Measurements from ENCODE around the gene PATE4. TPM values are rescaled to one million over a fixed set of nuclear protein-coding genes. Genes with fewer than 3 reads are reported as not detected.

PATE4 gene
- polyA plus RNA-seq, 2 of the 4 experiments (the other 2 are of a cell fraction): not detected

DNA sequence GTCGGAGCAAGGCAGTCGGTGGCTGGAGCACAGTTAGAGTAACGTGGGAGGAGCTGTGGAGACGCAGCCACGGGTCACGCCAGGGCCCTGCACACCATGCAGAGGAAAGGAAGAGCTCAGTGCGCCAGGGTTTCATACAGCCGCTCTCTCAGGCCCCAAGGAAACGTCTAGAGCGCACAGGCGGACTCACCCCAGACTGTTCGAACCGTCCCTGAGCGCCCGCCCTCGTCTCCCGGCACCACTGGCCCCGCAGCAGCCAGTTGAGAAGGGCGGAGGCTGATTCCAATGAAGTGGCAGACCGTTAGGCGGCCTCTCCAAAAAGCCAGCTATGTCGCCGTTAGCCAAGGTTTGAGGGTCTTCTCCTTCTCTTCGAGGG, 53.9 kb downstream of the PATE4 start:
- 5% methylated on average over 8 of the region's 24 CpGs for WGBS (ENCODE audit: missing lambda C conversion rate)
- peaks cover 26% of the 10 kb centered on the region for H3K4me1 ChIP-seq
- ChIA-PET CTCF (no interaction called here), POLR2A (interaction anchor here (0.6 to 2.1 kb wide), 12 partner anchors 12 to 744 kb away, joined by 3 to 21 read pairs (median 4); partner anchors contain the start of genes EI24, PUS3 and STT3A)
- peak overlapping the region; percentile 95 to 99 for H3K27ac ChIP-seq
- peak overlapping the region; percentile 79 for H3K4me3 ChIP-seq
- no peaks in the 10 kb centered on the region for H3K9me3 ChIP-seq
- peak overlapping the region; percentile 86 for H3K4me2 ChIP-seq
- no peak for TF ChIP-seq FOXS1 (CRISPR knock-in tag; IDR thresholded peaks at IDR 0.05)
- TF ChIP-seq RNF2 (IDR thresholded peaks at IDR 0.05; ENCODE audit: borderline replicate concordance, low read depth): peak; percentile 53; the same call in 1 of the 2 replicates
- no peak for TF ChIP-seq MAFK (IDR thresholded peaks at IDR 0.05; ENCODE audit: partially characterized antibody)
- 0 out of 2 replicates have a peak, but pooled peaks have one; percentile 18 for TF ChIP-seq EHF (CRISPR knock-in tag; IDR thresholded peaks at IDR 0.05)
- no peak for TF ChIP-seq RARB (CRISPR knock-in tag; IDR thresholded peaks at IDR 0.05)
- 0 out of 2 replicates have a peak, but pooled peaks have one; percentile 27 for TF ChIP-seq GATA3 (IDR thresholded peaks at IDR 0.05; ENCODE audit: borderline replicate concordance)
- TF ChIP-seq CEBPB (IDR thresholded peaks at IDR 0.05): no peak
- no peak for TF ChIP-seq ZNF302 (CRISPR knock-in tag; IDR thresholded peaks at IDR 0.05)
- 0 out of 2 replicates have a peak, but pooled peaks have one; percentile 11 for TF ChIP-seq RFX5 (IDR thresholded peaks at IDR 0.05)
- peak; percentile 50; the same call in 1 of the 2 replicates for TF ChIP-seq HOXB13 (CRISPR knock-in tag; IDR thresholded peaks at IDR 0.05; ENCODE audit: low read depth)
- peak; percentile 76 for TF ChIP-seq HOXB5 (CRISPR knock-in tag; IDR thresholded peaks at IDR 0.05)
- FAIRE-seq: no peak
- peak in 1 of 2 experiments; percentile 67 for DNase-seq (ENCODE audit: low read depth in 1 of 2, low spot score in 1 of 2)
- ATAC-seq: peak; percentile 73 to 80

DNA sequence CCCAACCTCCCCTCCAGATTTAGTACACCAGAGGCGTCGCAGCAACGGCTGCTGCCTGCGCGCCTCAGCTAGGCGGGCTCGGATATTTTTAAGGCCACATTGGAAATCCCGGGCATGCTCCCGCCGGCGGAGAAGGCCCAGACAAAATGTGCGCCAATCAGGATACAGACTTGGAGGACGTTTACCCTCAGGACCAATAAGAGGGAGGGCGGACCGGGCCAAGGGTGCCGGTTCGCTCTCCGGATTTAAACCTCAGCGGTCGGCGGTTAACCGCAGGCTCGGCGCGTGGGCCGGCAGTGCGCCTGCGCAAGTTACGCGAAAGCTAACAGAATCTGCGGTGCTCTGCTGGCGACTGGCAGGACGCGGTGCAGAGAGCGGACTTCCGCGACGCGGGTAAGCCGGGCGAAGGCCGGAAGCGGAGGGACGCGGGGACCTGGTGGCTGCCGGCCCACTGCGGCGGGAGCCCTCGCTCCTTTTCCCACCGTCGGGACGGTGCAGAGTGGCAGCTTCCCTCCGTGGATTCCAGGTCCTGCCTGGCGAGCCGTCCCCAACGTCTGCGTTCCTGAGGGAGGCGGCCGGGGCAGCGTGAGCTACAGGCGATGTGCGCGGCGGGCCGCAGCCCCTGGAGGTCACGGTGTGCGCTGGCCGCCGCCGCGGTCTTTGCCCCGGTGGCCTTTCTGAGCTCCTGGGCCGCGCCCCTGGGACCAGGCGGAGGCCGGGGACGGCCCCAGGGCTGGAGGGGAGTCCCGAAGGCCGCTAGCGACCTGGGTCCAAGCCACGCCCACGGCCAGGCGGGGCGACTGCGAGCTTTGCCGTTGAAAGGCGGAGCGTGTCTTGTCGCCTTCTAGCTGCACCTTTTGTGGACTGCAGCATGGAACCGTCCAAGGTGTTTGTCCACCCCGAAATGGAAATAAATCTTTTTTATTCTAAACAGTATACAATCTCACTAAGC, 54.5 kb downstream of the PATE4 start, which contains the start of gene HYLS1:
TSS of gene HYLS1 (plus strand) at position 296 of the 952 bp plus-strand sequence. CDS start 11,701 bp downstream, outside the sequence.
- WGBS (ENCODE audit: missing lambda C conversion rate): 0% methylated on average over 20 of the region's 91 CpGs
- ChIA-PET POLR2A (interaction anchor here (0.6 to 2.1 kb wide), 9 partner anchors 12 to 454 kb away, joined by 3 to 21 read pairs (median 5); partner anchors contain the start of genes EI24, PUS3 and STT3A), CTCF (no interaction called here)
- DNase-seq (ENCODE audit: low read depth in 1 of 2, low spot score in 1 of 2): peak; percentile 89 to 97
- TF ChIP-seq GATA3 (IDR thresholded peaks at IDR 0.05; ENCODE audit: borderline replicate concordance) (0 out of 2 replicates have a peak, but pooled peaks have one; percentile 3), BHLHE40 (IDR thresholded peaks at IDR 0.05; ENCODE audit: low read depth, low read length) (no peak), POLR2A (IDR thresholded peaks at IDR 0.05; ENCODE audit: low read length) (peak; percentile 78), ELK1 (IDR thresholded peaks at IDR 0.05; ENCODE audit: low read depth, low read length) (no peak), BCL3 (IDR thresholded peaks at IDR 0.05) (0 out of 3 replicates have a peak, but pooled peaks have one; percentile 14), MAX (IDR thresholded peaks at IDR 0.05) (peak; percentile 95), HOXB5 (CRISPR knock-in tag; IDR thresholded peaks at IDR 0.05) (no peak; the same call in 1 of the 2 replicates), PHF8 (IDR thresholded peaks at IDR 0.05; ENCODE audit: borderline replicate concordance, low read depth) (peak; percentile 26), RFX5 (IDR thresholded peaks at IDR 0.05) (0 out of 2 replicates have a peak, but pooled peaks have one; percentile 9), JUN (IDR thresholded peaks at IDR 0.05) (peak; percentile 22 to 76; a peak in 2 of 5 replicates)
- TF ChIP-seq, protein P1, sequence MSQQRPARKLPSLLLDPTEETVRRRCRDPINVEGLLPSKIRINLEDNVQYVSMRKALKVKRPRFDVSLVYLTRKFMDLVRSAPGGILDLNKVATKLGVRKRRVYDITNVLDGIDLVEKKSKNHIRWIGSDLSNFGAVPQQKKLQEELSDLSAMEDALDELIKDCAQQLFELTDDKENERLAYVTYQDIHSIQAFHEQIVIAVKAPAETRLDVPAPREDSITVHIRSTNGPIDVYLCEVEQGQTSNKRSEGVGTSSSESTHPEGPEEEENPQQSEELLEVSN (IDR thresholded peaks at IDR 0.05; ENCODE audit: borderline replicate concordance, low read depth): peak; percentile 96
- no peaks in the 10 kb centered on the region for H3K9me3 ChIP-seq
- no peak for FAIRE-seq
- peak within 1 kb of the TSS; percentile 79 for H3K4me3 ChIP-seq
- H3K4me2 ChIP-seq: peak within 1 kb of the TSS; percentile 86
- ATAC-seq: peak; percentile 95 to 96
- H3K27ac ChIP-seq: peak within 1 kb of the TSS; percentile 95 to 99
- H3K4me1 ChIP-seq: peaks cover 32% of the 10 kb centered on the region

Other genes with a start within 250 kb of the PATE4 start
- gene STT3A, start 240.5 kb upstream of the PATE4 start, polyA plus RNA-seq (2011; rRNA removed): 197 and 283 TPM in 2 replicates
- 83.8 to 92.1 TPM (median 89.6 TPM) in 3 replicates for gene STT3A, start 240.5 kb upstream of the PATE4 start, polyA plus RNA-seq (2017; fragmentation: RNase III; extraction: RNeasy Plus Mini Kit Qiagen cat#74134 plus additional on column Dnase treatment)
- gene CHEK1, start 208.2 kb upstream of the PATE4 start, polyA plus RNA-seq (2011; rRNA removed): 47.0 and 64.5 TPM in 2 replicates
- 35.2 to 39.0 TPM (median 38.8 TPM) in 3 replicates for gene CHEK1, start 208.2 kb upstream of the PATE4 start, polyA plus RNA-seq (2017; fragmentation: RNase III; extraction: RNeasy Plus Mini Kit Qiagen cat#74134 plus additional on column Dnase treatment)
- gene ACRV1, start 152.5 kb upstream of the PATE4 start, polyA plus RNA-seq (2011; rRNA removed): 0.19 and 0.28 TPM in 2 replicates
- 0.12 to 0.13 TPM in 2 of 3 replicates, not detected in the other for gene ACRV1, start 152.5 kb upstream of the PATE4 start, polyA plus RNA-seq (2017; fragmentation: RNase III; extraction: RNeasy Plus Mini Kit Qiagen cat#74134 plus additional on column Dnase treatment)
- gene PATE1, start 87.0 kb upstream of the PATE4 start, polyA plus RNA-seq (2011; rRNA removed): not detected in 2 replicates
- not detected in 3 replicates for gene PATE1, start 87.0 kb upstream of the PATE4 start, polyA plus RNA-seq (2017; fragmentation: RNase III; extraction: RNeasy Plus Mini Kit Qiagen cat#74134 plus additional on column Dnase treatment)
- 0.21 TPM in 1 of 2 replicates, not detected in the other for gene PATE2, start 54.5 kb upstream of the PATE4 start, polyA plus RNA-seq (2011; rRNA removed)
- 0.07 TPM in 1 of 3 replicates, not detected in the others for gene PATE2, start 54.5 kb upstream of the PATE4 start, polyA plus RNA-seq (2017; fragmentation: RNase III; extraction: RNeasy Plus Mini Kit Qiagen cat#74134 plus additional on column Dnase treatment)
- gene PATE3, start 45.2 kb upstream of the PATE4 start, polyA plus RNA-seq (2011; rRNA removed): not detected in 2 replicates
- gene PATE3, start 45.2 kb upstream of the PATE4 start, polyA plus RNA-seq (2017; fragmentation: RNase III; extraction: RNeasy Plus Mini Kit Qiagen cat#74134 plus additional on column Dnase treatment): not detected in 3 replicates
- gene HYLS1, start 54.4 kb downstream of the PATE4 start, polyA plus RNA-seq (2011; rRNA removed): 15.1 and 18.7 TPM in 2 replicates
- gene HYLS1, start 54.4 kb downstream of the PATE4 start, polyA plus RNA-seq (2017; fragmentation: RNase III; extraction: RNeasy Plus Mini Kit Qiagen cat#74134 plus additional on column Dnase treatment): 14.6 to 16.0 TPM (median 14.9 TPM) in 3 replicates
- 7.4 and 8.0 TPM in 2 replicates for gene PUS3, start 69.9 kb downstream of the PATE4 start, polyA plus RNA-seq (2011; rRNA removed)
- gene PUS3, start 69.9 kb downstream of the PATE4 start, polyA plus RNA-seq (2017; fragmentation: RNase III; extraction: RNeasy Plus Mini Kit Qiagen cat#74134 plus additional on column Dnase treatment): 5.0 to 8.8 TPM (median 8.2 TPM) in 3 replicates
- 0.01 and 0.05 TPM in 2 replicates for gene DDX25, start 71.2 kb downstream of the PATE4 start, polyA plus RNA-seq (2011; rRNA removed)
- gene DDX25, start 71.2 kb downstream of the PATE4 start, polyA plus RNA-seq (2017; fragmentation: RNase III; extraction: RNeasy Plus Mini Kit Qiagen cat#74134 plus additional on column Dnase treatment): 0.07 TPM in 1 of 3 replicates, not detected in the others
- gene VSIG10L2, start 112.7 kb downstream of the PATE4 start, polyA plus RNA-seq (2011; rRNA removed): not detected in 2 replicates
- gene VSIG10L2, start 112.7 kb downstream of the PATE4 start, polyA plus RNA-seq (2017; fragmentation: RNase III; extraction: RNeasy Plus Mini Kit Qiagen cat#74134 plus additional on column Dnase treatment): not detected in 3 replicates
- gene CDON, start 229.6 kb downstream of the PATE4 start, polyA plus RNA-seq (2011; rRNA removed): 5.6 and 7.8 TPM in 2 replicates
- gene CDON, start 229.6 kb downstream of the PATE4 start, polyA plus RNA-seq (2017; fragmentation: RNase III; extraction: RNeasy Plus Mini Kit Qiagen cat#74134 plus additional on column Dnase treatment): 1.3 to 1.9 TPM (median 1.7 TPM) in 3 replicates

All from A549 (cell line).